Right renal pelvis (tissue), 4 donors: Measurements from ENCODE around the gene KCNA1. TPM values are rescaled to one million over a fixed set of nuclear protein-coding genes. Genes with fewer than 3 reads are reported as not detected.
"Not testable (repeated sequence)": the region's sequence is repeated elsewhere in the genome, so short reads cannot be mapped to it uniquely, and the experiment has no call there.

Experiments used
- DNase-seq, 4 donors: peaks; one replicate each; pipeline ENCODE4 v3.0.0-alpha.2; 2013; ENCODE audit warnings: low read depth in 4 of 4, low spot score in 3 of 4, missing footprints in 1 of 4
- polyA plus RNA-seq, 4 donors: library from polyadenylated mRNA; unstranded; fragments of 120-200 nt; gene quantifications; one replicate each; pipeline ENCODE4 v1.2.1, GENCODE V29; 2013; ENCODE audit not compliant: insufficient read length in 4 of 4

KCNA1 gene
- under 1 TPM; 0.08 to 0.36 (median 0.13) TPM for polyA plus RNA-seq

DNA sequence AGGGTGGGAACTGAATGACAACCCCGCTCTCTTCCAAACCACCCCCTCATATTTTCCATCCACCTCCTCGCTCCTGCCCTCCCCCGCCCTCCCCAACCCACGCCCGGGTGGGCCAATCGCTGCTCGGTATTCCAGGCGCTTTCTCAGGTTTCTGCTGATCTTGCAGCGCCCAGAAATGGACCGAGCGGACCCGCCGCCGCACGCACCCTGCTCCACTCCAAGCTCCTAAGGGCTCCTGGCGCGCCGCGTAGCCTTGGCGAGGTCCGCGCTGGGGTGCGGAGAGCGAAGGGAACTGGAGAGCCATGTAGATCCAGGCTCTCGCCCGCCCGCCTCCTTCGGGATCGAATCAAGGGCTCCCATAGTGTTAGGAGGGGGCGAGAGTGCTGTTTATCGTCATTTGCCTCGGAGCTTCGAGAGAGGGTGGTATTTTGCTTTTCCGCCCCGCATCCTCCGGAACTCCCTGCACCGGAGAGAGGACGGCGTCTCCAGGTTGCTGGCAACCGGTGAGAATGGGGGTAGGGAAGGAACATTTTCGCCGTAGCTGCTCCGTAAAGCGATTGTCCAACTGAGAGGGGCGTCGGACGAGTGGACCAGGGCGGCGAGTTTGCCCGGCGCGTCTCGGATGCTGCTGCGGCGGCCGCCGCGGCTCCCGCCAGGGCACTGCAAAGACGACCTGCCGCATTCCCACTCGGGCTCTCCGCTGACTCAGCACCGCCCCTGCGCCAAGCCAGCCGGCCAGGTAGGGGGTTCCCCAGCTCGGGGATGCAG is at the start of gene KCNA1:
Gene KCNA1, plus strand, starts transcription at position 172 of the 768 bp plus-strand sequence. CDS start 1,474 bp downstream, outside the sequence.
- DNase-seq: peak in 1 of 4 donors; percentile 20

DNA sequence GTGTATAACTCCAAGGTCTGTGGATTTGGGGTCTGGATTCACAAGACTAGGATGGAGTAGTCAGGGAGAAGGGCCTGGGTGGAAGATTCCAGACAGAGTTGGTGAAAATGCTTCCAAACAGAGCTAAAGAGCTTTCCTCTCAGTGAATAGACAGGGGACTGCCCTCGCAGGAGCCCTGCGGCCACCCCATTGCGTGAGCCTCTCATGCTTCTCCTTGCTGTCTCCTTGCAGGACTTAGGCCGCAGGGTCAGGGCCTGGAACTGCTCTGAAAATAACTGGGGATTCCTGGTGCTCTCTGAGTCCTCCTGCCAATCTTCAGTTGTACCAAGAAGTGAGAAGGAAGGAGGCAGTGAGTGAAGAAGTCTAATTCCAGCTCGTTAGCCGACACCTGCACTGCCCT is 49.0 kb upstream of the KCNA1 start:
- no peak for DNase-seq

DNA sequence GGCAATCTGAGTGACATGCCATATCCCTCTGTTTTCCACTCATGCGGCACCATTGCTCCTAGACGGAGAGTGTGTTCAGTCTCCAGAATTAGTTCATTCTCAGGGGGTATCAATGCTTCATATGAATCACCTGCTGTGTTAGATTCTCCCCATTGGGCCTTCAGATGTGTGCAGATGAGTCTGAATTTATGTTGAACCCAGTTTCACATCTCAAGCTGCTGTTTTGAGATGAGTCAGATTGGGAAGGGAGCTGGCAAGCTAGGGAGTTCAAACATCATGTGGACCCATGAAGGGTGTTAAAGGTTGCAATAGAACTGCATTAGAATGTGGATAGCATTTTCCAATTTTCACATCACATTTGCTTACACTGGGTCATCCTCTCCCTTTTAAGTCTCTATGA is 46.9 kb upstream of the KCNA1 start:
- DNase-seq: no peak

DNA sequence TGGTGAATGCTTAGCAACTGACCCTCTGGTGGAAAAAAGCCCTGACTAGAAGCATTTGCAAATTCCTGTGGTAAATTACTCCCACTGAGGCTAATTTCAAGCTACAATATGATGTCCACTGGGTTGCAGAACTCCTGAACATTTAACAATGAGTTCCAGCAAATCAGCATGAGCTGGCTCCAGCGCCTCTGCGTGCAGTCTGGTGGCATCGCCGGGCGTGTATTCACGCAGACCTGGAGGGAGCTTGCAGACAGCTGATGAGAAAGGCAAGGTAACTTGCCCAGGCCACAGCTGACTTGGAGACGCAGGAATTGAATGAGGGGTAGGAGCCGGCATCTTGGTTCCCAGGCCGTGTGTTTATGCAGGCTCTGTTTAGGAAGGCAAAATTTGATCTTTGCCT is 45.1 kb upstream of the KCNA1 start:
- no peak for DNase-seq

DNA sequence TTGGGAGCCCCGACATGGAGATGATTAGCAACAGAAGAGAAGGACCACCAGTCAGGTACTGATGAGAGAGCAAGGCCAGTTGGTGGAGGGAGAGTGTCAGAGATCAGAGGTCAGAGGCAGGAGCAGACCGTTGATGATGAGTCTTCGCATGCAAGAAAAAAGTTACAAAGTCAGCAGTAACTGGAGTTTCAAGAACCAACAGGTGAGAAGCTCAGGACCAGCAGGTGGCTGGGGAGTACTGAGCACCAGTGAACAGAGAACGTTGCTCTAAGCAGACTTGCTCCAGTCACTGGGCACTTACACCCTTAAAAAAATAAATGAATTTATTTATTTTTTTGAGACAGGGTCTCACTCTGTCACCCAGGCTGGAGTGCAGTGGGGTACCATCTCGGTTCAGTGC is 44.5 kb upstream of the KCNA1 start:
- DNase-seq: no peak

DNA sequence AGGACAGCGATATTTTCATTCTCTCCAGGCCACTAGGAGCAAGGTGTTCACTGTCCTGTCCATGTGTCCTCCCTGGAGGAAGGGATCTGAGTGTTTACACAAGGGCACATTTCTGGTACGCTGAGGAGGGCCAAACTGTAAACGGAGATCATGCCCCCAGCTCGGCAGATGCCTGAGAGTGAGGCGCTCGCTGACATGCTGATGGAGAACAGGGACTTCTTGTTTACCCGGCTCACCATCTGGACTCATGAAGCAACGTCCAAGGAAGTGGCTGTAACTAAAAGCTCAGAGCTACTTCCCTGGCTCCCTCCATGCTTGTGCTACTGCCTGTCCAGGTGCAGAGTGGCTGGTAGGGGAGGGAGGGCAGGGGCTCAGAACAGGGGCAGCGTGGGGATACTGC is 43.4 kb upstream of the KCNA1 start:
- no peak for DNase-seq

DNA sequence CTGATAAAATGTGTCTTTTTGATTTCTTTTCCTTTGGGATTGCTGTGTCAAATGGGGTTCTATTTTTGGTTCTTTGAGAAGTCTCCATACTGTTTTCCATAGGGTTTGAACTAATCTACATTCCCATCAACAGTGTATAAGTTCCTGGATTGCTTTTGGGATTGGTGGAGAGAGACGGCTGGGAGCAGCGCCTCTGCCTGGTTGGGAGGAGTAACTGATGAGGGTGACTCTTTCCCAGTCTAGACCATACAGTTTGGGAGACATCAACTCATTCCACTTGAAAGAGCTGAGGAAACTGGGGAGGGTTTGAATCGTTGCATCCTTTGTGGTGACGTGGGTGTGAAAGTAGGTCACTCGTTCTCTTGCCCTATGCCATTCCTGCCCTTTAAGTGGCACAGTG is 42.3 kb upstream of the KCNA1 start:
- no peak for DNase-seq

DNA sequence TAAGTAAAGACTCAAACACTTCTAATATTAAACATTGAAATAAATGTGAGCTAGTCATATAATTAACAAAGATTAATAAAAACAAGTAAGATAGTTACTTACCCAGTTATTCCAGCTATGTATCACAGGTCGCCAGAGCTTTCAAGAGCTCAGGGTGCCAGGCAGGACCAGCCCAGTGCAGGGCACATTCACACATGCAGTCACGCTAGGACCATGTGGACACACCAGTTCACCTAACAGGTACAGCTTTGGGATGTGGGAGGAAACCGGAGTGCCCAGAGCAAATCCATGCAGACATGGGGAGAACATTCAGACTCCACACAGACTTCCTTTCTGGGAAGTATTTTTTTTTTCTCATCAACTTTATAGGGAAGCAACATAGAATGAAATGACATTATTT is 39.3 kb upstream of the KCNA1 start:
- no peak for DNase-seq

DNA sequence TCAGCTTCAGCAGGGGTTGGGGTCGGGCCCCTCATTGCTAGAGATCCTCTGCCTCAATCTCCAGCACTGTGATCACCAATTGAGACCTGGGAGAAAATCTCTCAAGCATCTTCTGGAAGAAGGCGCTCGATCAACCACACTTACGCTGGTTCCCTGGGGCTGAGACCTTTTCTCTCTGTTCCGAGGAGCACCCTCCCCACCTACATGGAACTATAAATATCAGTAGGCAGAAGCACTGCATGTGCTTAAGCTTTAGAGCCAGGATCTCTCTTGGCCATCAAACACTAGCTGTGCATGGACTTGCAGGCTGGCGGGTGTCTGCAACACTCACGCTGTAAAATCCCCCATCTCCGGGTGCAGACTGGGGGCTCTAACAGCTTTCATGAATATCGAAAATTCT is 38.2 kb upstream of the KCNA1 start:
- DNase-seq: no peak

DNA sequence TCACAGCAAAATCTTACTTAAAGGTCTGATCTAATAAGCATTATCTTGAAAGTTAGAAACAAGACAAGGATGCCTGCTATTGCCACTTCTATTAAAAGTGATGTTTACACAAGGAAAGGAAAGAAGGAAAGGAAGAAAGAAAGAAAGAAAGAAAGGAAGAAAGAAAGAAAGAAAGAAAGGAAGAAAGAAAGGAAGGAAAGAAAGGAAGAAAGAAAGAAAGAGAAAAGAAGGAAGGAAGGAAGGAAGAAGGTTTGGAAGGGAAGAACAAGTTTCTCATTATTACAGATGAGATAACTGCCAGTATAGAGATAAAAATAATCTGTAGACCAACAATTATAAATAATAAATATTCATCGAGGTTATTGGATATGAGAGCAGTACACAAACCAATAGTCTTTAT is 35.8 kb upstream of the KCNA1 start:
- DNase-seq: no peak

DNA sequence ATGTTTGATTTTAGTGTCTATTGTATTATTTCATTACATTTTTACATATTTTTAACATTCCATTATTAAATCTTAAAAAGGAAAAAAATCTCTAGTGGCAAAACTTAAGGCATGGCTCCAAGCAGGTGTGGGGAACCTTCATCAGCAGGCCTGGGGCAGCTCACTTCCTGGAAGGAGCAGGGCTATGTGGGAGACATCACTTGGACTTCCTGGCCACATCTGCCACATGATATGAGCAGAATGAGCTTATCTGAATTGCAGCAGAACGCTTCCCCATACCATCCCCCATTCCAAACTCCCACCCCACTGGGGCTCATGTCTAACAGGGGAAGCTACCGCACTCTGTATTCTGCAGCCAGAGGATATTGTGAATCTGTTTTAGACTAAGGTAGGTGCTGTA is 35.0 kb upstream of the KCNA1 start:
- DNase-seq: no peak

DNA sequence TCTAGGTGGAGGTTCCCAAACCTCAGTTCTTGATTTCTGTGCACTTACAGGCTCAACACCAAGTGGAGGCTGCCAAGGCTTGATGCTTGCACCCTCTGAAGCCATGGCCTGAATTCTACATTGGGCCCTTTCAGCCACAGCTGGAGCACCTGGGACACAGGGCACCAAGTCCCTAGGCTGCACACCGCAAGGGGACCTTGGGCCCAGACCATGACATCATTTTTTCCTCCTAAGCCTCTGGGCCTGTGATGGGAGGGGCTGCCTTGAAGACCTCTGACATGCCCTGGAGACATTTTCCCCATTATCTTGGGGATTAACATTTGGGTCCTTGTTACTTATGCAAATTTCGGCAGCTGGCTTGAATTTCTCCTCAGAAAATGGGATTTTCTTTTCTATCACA is 30.2 kb upstream of the KCNA1 start:
- DNase-seq: not testable (repeated sequence)

DNA sequence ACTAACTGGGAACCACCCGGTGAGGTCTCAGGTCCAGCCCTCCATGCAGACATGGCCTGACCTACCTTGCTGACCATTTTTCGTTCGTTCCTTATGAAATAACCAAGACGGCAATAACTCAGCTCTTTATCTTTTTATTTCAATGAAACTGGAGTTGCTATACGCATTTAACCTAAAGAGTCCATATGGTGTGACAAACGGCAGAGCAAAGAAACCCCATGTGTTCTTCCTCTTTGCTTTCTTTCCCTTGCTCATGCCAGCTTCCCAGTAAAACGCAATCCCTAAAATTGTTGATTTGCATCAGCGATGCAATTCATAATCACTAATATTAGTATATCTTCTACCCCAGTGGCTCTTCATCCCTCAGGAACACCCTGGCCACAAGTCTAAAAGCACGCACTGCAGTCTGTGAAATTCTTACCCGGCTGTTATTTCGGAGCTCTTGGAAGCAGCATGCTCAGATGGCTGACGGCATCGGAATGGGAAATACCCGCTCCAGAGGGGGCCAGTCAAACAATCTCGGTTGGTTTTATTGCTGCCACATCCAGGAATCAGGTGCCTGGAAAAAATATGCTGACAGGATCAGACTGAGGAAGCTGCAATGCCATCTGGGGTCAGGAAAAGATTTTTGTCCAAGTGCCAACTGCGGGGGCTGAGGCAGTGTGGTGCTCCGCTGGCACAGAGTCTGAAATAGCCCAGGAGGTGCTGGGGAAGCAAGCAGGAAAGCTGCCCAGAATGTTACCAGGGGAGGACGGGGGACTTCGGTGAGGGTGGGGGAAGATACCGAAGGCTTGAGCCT is 28.2 kb upstream of the KCNA1 start:
- no peak for DNase-seq

DNA sequence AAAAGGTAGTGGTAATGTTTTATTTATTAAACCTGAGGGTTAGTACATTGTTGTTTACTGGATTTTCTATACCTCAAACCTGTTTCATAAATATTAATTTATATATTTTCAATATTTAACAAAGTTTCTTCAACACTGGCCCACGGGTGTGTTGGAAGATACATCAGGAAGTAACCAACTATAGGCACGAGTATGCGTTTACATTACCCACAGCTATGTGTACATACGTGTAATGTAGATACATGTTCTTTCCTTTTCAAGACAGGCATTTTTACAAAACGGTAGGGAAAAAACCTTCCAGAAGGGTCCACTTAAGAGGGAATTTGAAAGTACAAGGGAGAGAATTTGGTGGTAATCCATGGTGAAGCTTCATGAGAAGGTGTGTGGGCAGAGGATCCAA is 17.8 kb upstream of the KCNA1 start:
- no peak for DNase-seq

DNA sequence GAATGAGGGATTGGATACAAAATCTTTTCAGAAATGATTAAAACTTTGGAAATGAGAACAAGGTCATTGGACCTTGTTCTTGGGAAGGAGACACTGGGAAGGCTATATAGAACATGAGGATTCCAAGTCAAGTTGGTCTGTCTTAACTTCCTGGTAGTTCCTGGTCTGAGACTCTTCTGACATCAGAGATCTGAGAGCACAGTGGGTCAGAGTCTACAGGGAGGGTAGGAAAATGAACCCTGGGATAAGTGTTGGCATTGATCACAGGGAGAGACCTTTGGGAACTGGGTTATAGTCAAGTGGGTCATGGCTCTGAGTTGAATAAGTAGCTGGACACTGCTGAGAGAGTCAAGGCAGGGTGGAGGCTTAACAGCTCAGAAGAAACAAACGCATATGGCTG is 17.3 kb upstream of the KCNA1 start:
- DNase-seq: no peak

DNA sequence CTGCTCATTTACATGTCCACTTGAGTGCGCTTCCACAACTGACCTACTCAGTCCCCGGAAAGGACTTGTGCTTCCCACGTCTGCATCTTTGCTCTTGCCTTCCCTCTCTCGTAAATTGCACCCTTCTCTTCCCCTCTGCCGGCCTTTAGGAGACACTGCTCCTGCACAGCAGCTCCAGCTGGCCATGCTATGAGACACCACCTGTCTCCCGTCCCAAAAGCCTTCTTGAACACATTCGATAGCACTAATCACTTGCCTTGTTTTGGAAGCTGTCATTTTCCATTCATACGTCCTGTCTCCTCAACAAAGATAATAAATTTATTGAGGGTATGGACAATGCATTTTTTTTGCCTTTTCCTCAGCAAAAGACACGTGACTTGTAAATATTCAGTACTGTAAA is 15.7 kb upstream of the KCNA1 start:
- DNase-seq: no peak

DNA sequence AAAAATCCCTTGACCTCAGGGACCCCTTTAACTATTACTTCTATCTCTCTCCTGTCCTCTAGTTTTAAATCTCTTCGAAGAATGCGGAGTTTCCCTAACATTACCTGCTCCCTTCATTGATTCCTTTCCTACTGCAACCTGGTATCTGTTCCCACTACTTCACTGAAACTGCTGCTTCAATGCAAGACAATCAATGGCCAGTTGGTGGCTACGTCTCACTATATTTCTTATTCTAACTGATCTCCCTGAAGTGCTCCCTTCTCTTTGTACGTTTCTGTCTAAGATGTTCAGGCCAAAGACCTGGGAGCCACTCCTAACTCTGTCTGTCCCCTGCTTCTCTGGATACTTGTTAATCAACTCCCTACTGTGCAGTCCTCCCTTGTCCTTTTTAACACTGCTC is 10.3 kb upstream of the KCNA1 start:
- no peak for DNase-seq

DNA sequence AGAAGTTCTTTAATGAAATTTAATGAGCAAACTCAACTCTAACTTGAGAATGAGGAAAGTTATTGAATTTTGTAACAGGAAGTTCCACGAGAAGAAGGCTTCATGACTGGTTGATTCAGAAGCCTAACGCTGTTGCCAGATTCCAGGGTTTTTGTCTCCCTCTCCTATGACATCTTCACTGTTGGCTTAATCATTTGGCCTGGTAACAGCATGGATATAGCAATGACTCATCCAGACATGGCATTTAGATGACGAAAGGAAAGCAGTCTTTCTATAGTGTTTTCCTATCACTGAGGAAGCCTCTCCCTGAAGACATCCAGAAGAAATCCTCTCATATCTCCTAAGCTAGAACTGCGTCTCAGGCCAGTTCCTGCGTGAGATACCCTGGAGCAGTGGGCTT is 9.4 kb upstream of the KCNA1 start:
- no peak for DNase-seq

DNA sequence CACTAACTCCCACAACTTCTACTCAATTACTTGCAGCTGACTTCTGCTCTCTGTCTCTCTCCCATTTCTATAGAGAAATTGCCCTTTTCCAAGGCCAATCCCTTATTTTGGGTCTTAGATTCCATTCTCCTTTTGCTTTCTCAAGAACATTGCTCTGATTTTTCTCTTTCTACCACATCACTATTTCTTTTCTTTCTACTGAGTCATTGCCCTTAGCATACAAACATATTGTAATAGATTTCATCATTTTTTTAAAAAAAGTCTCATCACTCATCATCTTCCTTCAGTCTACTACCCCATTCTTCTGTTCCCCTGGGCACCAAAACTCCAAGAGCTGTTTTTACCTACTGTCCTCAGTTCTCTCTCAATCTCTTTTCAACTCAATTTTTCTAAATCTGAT is 4.4 kb upstream of the KCNA1 start:
- DNase-seq: no peak

DNA sequence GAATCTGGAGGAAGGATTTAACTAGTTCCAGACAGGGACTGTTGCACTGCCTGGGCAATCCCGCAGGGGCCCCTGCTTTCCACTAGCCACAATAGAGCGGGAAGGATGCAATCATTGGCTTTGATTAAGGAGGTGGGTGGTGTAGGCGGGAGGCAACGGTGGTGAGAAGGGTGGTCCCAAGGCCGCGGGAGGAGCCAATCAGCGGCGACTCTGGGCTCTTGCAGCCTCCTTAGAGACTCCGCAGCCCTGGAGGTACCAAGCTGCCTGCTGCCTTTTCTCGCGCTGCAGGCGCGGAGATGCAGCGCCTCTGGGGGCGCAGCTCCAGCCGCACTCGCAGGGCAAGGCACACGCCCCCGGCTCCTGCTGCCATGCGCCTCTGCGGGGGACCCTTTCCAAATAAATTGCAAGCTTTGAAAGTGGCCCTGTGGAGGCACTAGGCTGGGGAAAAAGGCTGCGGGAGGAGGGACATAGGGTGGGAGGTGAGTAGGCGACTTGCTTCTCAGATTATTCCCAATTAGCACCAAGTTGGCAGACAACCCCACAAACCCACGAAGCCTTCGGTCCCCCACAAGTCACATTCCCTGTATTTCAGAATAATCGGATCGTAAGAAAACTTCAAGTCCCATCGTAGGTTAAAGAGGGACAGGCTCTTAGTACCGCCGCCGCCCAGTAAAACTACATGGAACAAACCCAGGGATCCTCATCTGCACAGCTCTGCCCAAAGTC is 858 bp upstream of the KCNA1 start:
- peak in 1 of 4 donors; percentile 2 for DNase-seq

DNA sequence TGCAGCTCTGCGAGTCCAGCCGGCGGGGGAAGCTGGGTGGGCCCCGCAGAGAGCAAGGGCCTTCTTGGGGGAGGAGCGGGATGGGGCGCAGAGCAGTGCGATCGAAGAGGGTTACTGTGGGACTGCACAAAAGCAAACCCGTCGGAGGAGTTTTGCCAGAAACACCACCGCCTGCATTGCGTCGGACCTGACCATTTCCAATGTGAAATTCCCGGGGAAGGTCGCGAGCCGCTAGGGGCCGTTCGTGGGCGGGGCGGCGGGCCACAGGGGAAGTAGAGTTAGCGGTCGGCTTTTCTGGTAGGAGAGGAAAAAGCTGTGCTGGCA is 333 bp upstream of the KCNA1 start:
- peak in 1 of 4 donors; percentile 3 for DNase-seq
